BJ (cell line): ENCODE results near the gene SLC52A1. TPM values are rescaled to one million over a fixed set of nuclear protein-coding genes. Genes with fewer than 3 reads are reported as not detected.

Experiments used
- CTCF ChIA-PET: fragments of 350-600 bp; formaldehyde crosslinking; extraction: SDS; loops from one replicate; lab custom pipeline; 2021; ENCODE audit warnings: antibody characterized with exemption, inconsistent platforms; lab: Yijun Ruan, JAX
- POLR2A ChIA-PET: fragments of 300-600 bp; sonication (Branson Sonifier 250); formaldehyde crosslinking; extraction: SDS; loops from one replicate; lab custom pipeline; 2021; ENCODE audit warnings: antibody characterized with exemption; lab: Charles Lee
- DNase-seq: peaks from one replicate; pipeline ENCODE4 v3.0.0-alpha.2; 2011; ENCODE audit warnings: low read depth
- H3K27me3 ChIP-seq: 2 replicates; pipeline ENCODE4 v1.6.0; 2011; ENCODE audit warnings: low read length; ENCODE audit not compliant: control insufficient read depth, insufficient read depth
- H3K36me3 ChIP-seq: 2 replicates; pipeline ENCODE4 v1.5.1; 2011; ENCODE audit warnings: low read length; ENCODE audit not compliant: control insufficient read depth, insufficient read depth
- H3K4me3 ChIP-seq: 2 replicates; pipeline ENCODE4 v1.5.1; 2011; ENCODE audit warnings: low read depth, mild to moderate bottlenecking, control low read depth, low read length
- polyA plus RNA-seq: library from polyadenylated mRNA; depleted of rRNA; stranded (reverse); fragments of >200 nt; gene quantifications from 2 replicates; pipeline ENCODE4 v1.2.3, GENCODE V29; 2011
- TF ChIP-seq, protein P1 (sequence below): IDR thresholded peaks from 2 replicates; pipeline ENCODE4 v1.5.1; 2011; ENCODE audit warnings: low read depth, mild to moderate bottlenecking, control low read depth, inconsistent platforms, low read length, moderate library complexity; ENCODE audit not compliant: insufficient read depth

SLC52A1 gene
- polyA plus RNA-seq, 1 experiment: 0.23 TPM

DNA sequence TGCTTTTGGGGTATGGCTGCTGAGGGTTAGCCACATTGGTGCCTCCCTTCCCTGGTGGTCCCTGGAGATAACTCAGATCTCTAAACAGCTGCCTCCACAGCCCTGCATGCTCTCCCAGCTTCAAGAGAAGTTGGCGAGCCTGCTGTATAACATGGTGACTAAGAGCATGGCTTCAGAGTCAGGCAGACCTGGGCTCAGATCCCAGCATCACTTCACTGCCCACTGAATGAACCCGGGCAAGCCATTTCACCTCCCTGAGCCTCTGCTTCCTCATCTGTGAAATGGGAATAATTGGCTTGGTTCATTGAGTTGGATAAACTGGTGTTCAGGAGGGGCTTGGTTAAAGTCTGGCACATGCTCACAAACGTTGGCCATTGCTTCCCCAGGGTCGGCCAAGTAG, 20.9 kb downstream of the SLC52A1 start:
- TF ChIP-seq, protein P1, sequence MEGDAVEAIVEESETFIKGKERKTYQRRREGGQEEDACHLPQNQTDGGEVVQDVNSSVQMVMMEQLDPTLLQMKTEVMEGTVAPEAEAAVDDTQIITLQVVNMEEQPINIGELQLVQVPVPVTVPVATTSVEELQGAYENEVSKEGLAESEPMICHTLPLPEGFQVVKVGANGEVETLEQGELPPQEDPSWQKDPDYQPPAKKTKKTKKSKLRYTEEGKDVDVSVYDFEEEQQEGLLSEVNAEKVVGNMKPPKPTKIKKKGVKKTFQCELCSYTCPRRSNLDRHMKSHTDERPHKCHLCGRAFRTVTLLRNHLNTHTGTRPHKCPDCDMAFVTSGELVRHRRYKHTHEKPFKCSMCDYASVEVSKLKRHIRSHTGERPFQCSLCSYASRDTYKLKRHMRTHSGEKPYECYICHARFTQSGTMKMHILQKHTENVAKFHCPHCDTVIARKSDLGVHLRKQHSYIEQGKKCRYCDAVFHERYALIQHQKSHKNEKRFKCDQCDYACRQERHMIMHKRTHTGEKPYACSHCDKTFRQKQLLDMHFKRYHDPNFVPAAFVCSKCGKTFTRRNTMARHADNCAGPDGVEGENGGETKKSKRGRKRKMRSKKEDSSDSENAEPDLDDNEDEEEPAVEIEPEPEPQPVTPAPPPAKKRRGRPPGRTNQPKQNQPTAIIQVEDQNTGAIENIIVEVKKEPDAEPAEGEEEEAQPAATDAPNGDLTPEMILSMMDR: no peak
- Histone ChIP-seq H3K36me3 (peaks cover 42% of the 10 kb centered on the region), H3K4me3 (no peak overlapping the region), H3K27me3 (no peaks in the 10 kb centered on the region)
- DNase-seq: no peak
- POLR2A ChIA-PET: no interaction called here
- CTCF ChIA-PET: no interaction called here

DNA sequence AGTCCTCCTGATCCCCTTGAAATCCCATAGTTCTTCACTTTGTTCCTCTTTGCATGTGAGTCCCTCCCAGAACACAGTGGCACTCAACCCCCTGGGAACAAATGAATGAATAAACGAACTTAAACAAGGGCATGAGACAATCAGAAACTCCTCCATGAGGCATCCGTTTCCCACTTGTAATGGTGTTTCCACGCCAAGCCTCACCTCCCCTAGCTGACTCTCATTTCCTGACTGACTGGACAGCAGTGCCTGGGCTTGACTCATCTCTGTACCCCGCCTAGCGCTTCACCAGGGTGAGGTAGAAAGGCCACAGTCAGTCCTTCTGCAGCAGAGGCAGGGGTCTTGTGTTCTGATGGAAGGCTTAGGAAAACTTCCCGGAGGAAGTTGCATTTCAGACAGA, 23.3 kb downstream of the SLC52A1 start:
- POLR2A ChIA-PET: no interaction called here
- CTCF ChIA-PET: no interaction called here

DNA sequence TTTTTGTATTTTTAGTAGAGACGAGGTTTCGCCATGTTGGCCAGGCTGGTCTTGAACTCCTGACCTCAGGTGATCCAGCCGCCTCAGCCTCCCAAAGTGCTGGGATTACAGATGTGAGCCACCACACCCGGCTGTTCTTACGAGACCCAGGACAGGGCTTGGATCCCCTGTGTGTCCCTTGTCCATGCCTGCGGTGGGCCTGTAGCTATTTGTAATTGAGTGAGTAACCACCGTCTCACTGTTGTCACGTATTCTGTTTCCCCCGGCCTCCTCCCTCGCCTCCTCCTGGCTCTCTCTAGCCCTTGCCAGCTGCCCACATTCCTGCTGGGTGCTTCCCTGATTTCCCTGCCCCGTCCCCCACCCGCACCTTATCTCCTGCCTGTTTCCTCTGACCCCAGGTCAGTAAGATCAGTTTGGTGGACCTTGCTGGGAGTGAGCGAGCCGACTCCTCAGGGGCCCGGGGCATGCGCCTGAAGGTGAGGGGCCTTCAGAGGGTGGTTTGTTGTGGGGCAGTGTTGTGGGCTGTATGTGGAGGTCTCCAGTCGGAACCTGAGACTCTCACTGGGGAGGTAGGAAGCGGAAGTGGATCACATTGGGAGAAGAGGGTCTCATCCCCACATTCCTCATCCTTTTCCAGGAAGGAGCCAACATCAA, 31.9 kb downstream of the SLC52A1 start:
- DNase-seq: no peak
- TF ChIP-seq, protein P1: no peak
- ChIA-PET CTCF (no interaction called here), POLR2A (no interaction called here)
- Histone ChIP-seq H3K36me3 (peaks cover 54% of the 10 kb centered on the region), H3K4me3 (no peak overlapping the region), H3K27me3 (no peaks in the 10 kb centered on the region)

More for the DNA sequence above, 23.3 kb downstream of the SLC52A1 start:
- no peaks in the 10 kb centered on the region for H3K27me3 ChIP-seq
- H3K4me3 ChIP-seq: no peak overlapping the region
- no peak for DNase-seq
- peaks cover 52% of the 10 kb centered on the region for H3K36me3 ChIP-seq
- TF ChIP-seq, protein P1: no peak

GRCh38 chr17:5002121-5002788, 33.0 kb downstream of the SLC52A1 start:
- H3K36me3 ChIP-seq: peaks cover 45% of the 10 kb centered on the region
- TF ChIP-seq, protein P1: no peak
- DNase-seq: no peak
- no peaks in the 10 kb centered on the region for H3K27me3 ChIP-seq
- POLR2A ChIA-PET: no interaction called here
- CTCF ChIA-PET: interaction anchor here (1.4 kb wide), 1 partner anchor 28 kb away, joined by 4 read pairs; no protein-coding TSS in a partner anchor
- no peak overlapping the region for H3K4me3 ChIP-seq

GRCh38 chr17:5000237-5000639, 35.0 kb downstream of the SLC52A1 start:
- Histone ChIP-seq H3K36me3 (peaks cover 35% of the 10 kb centered on the region), H3K4me3 (peak overlapping the region; percentile 95; the same call in 1 of the 2 replicates), H3K27me3 (no peaks in the 10 kb centered on the region)
- TF ChIP-seq, protein P1: no peak
- POLR2A ChIA-PET: no interaction called here
- CTCF ChIA-PET: interaction anchor here (1.0 to 1.4 kb wide), 3 partner anchors 12 to 30 kb away, joined by 4 read pairs; partner anchors contain the start of gene CAMTA2
- DNase-seq: no peak
